H9 (cell line): ENCODE data around the gene MBL2. TPM values are rescaled to one million over a fixed set of nuclear protein-coding genes. Genes with fewer than 3 reads are reported as not detected.

Experiments
- DNase-seq: peaks from one replicate; pipeline ENCODE4 v3.0.0-alpha.2; 2017
- H2AFZ ChIP-seq: one replicate; pipeline ENCODE4 v1.6.1; 2013; ENCODE audit warnings: mild to moderate bottlenecking, low read length, control low read depth, moderate library complexity
- H2AK5ac ChIP-seq: 2 replicates; pipeline ENCODE4 v1.6.1; 2013; ENCODE audit warnings: low read length, control low read depth, mixed read lengths; ENCODE audit not compliant: insufficient read length
- H2BK120ac ChIP-seq: one replicate; pipeline ENCODE4 v1.6.1; 2013; ENCODE audit warnings: low read depth, mild to moderate bottlenecking, low read length, control low read depth, inconsistent platforms; ENCODE audit not compliant: poor library complexity, severe bottlenecking
- H2BK12ac ChIP-seq: 2 replicates; pipeline ENCODE4 v1.6.1; 2013; ENCODE audit warnings: low read length, control low read depth, mixed read lengths, low read depth; ENCODE audit not compliant: insufficient read length
- H2BK15ac ChIP-seq: 2 replicates; pipeline ENCODE4 v1.6.1; 2013; ENCODE audit warnings: low read depth, low read length, control low read depth
- H2BK20ac ChIP-seq: one replicate; pipeline ENCODE4 v1.6.1; 2013; ENCODE audit warnings: low read depth, mild to moderate bottlenecking, low read length, control low read depth, inconsistent platforms; ENCODE audit not compliant: poor library complexity, severe bottlenecking
- H2BK5ac ChIP-seq: 2 replicates; pipeline ENCODE4 v1.6.1; 2013; ENCODE audit warnings: low read length, control low read depth, mixed read lengths; ENCODE audit not compliant: insufficient read length
- H3K14ac ChIP-seq: 2 replicates; pipeline ENCODE4 v1.6.1; 2013; ENCODE audit warnings: low read length, control low read depth; ENCODE audit not compliant: insufficient read depth
- H3K18ac ChIP-seq: 2 replicates; pipeline ENCODE4 v1.6.1; 2013; ENCODE audit warnings: low read depth, mild to moderate bottlenecking, mixed read lengths, low read length, control low read depth; ENCODE audit not compliant: insufficient read length
- H3K23ac ChIP-seq: 2 replicates; pipeline ENCODE4 v1.6.1; 2013; ENCODE audit warnings: low read length, control low read depth, mixed read lengths, low read depth; ENCODE audit not compliant: insufficient read length
- H3K23me2 ChIP-seq: 2 replicates; pipeline ENCODE4 v1.6.1; 2013; ENCODE audit warnings: low read depth, mild to moderate bottlenecking, mixed read lengths, low read length, control low read depth; ENCODE audit not compliant: insufficient read length, poor library complexity, severe bottlenecking
- H3K27ac ChIP-seq: 2 replicates; pipeline ENCODE4 v1.5.1; 2013; ENCODE audit warnings: low read length, control low read depth, mixed read lengths, low read depth; ENCODE audit not compliant: insufficient read length
- H3K27me3 ChIP-seq: 2 replicates; pipeline ENCODE4 v1.6.1; 2013; ENCODE audit warnings: low read length, control low read depth, inconsistent platforms; ENCODE audit not compliant: insufficient read depth
- H3K4ac ChIP-seq: 2 replicates; pipeline ENCODE4 v1.6.1; 2013; ENCODE audit warnings: low read depth, mild to moderate bottlenecking, control low read depth, inconsistent platforms, low read length, moderate library complexity
- H3K4me1 ChIP-seq: 2 replicates; pipeline ENCODE4 v1.6.1; 2013; ENCODE audit warnings: low read length, control low read depth, inconsistent platforms; ENCODE audit not compliant: insufficient read depth
- H3K4me2 ChIP-seq: 2 replicates; pipeline ENCODE4 v1.6.1; 2013; ENCODE audit warnings: low read length, control low read depth, mixed read lengths; ENCODE audit not compliant: insufficient read length, insufficient read depth
- H3K56ac ChIP-seq: 2 replicates; pipeline ENCODE4 v1.6.1; 2013; ENCODE audit warnings: low read depth, mild to moderate bottlenecking, mixed read lengths, low read length, control low read depth; ENCODE audit not compliant: insufficient read length
- H3K79me1 ChIP-seq: 2 replicates; pipeline ENCODE4 v1.6.1; 2013; ENCODE audit warnings: low read depth, mild to moderate bottlenecking, moderate library complexity, low read length, control low read depth, inconsistent platforms; ENCODE audit not compliant: insufficient read depth, poor library complexity, severe bottlenecking
- H3K79me2 ChIP-seq: 2 replicates; pipeline ENCODE4 v1.6.1; 2013; ENCODE audit warnings: low read length, control low read depth, inconsistent platforms; ENCODE audit not compliant: insufficient read depth
- H3K9ac ChIP-seq: 2 replicates; pipeline ENCODE4 v1.6.1; 2013; ENCODE audit warnings: low read length, control low read depth, mixed read lengths; ENCODE audit not compliant: insufficient read length; ENCODE audit errors: extremely low read depth
- H3K9me3 ChIP-seq: one replicate; pipeline ENCODE4 v1.6.1; 2013; ENCODE audit warnings: low read depth, low read length, inconsistent platforms; ENCODE audit not compliant: control insufficient read depth
- H3T11ph ChIP-seq: one replicate; pipeline ENCODE4 v1.6.1; 2013; ENCODE audit warnings: mild to moderate bottlenecking, low read length, control low read depth, inconsistent platforms
- H4K20me1 ChIP-seq: one replicate; pipeline ENCODE4 v1.6.1; 2013; ENCODE audit not compliant: control insufficient read depth, insufficient read length, insufficient read depth
- H4K5ac ChIP-seq: 2 replicates; pipeline ENCODE4 v1.6.1; 2013; ENCODE audit warnings: low read depth, mild to moderate bottlenecking, mixed read lengths, low read length, control low read depth; ENCODE audit not compliant: insufficient read length
- H4K8ac ChIP-seq: replicated peaks from 2 replicates; pipeline ENCODE4 v1.6.1; 2013; ENCODE audit warnings: low read length, control low read depth, mixed read lengths, low read depth; ENCODE audit not compliant: insufficient read length
- H4K91ac ChIP-seq: 2 replicates; pipeline ENCODE4 v1.6.1; 2013; ENCODE audit warnings: low read depth, mild to moderate bottlenecking, moderate library complexity, mixed read lengths, low read length, control low read depth; ENCODE audit not compliant: insufficient read length
- H3K27ac Mint-ChIP-seq, 3 experiments: 2 replicates in 2 of 3; 3 replicates in 1 of 3; pipeline ENCODE4 v1.8.0; 2020 to 2021; ENCODE audit warnings: mixed read lengths in 3 of 3, mild to moderate bottlenecking in 1 of 3, moderate library complexity in 1 of 3
- H3K27me3 Mint-ChIP-seq: 2 replicates; pipeline ENCODE4 v1.8.0; 2021; ENCODE audit warnings: low read depth, mild to moderate bottlenecking, moderate library complexity, mixed read lengths
- H3K36me3 Mint-ChIP-seq, 3 experiments: 2 replicates in 2 of 3; 3 replicates in 1 of 3; pipeline ENCODE4 v1.8.0; 2020 to 2021; ENCODE audit warnings: low read depth in 3 of 3, mixed read lengths in 3 of 3; ENCODE audit not compliant: insufficient read depth in 1 of 3
- H3K4me1 Mint-ChIP-seq, 2 experiments: 2 replicates each; pipeline ENCODE4 v1.8.0; 2020; ENCODE audit warnings: mixed read lengths in 2 of 2
- H3K4me3 Mint-ChIP-seq, 2 experiments: 2 replicates in 1 of 2; 3 replicates in 1 of 2; pipeline ENCODE4 v1.8.0; 2020 to 2021; ENCODE audit warnings: mild to moderate bottlenecking in 2 of 2, mixed read lengths in 2 of 2, moderate library complexity in 1 of 2
- H3K9me3 Mint-ChIP-seq, 2 experiments: 2 replicates in 1 of 2; 3 replicates in 1 of 2; pipeline ENCODE4 v1.8.0; 2020; ENCODE audit warnings: mild to moderate bottlenecking in 2 of 2, mixed read lengths in 2 of 2, moderate library complexity in 1 of 2
- WGBS: extraction: QIAGEN DNeasy Blood & Tissue Kit; methylation state at CpG from one replicate; pipeline ENCODE4 v1.1.7; 2013; ENCODE audit warnings: missing lambda C conversion rate, low lambda C conversion rate, mixed read lengths; ENCODE audit not compliant: insufficient read length; ENCODE audit errors: extremely low coverage; 5-methylcytosine and 5-hydroxymethylcytosine counted together
- total RNA-seq: library from RNA; stranded (reverse); gene quantifications from 2 replicates; pipeline ENCODE4 v1.2.1, GENCODE V29; 2021
- TF ChIP-seq, protein P1 (sequence below): fragments of 200-600 bp; sonication (generic); conservative IDR thresholded peaks from 3 replicates; pipeline ENCODE4 v1.8.0; 2021; ENCODE audit warnings: antibody characterized with exemption, mild to moderate bottlenecking

MBL2 gene
- total RNA-seq, 1 experiment from 2014 or later: not detected

DNA sequence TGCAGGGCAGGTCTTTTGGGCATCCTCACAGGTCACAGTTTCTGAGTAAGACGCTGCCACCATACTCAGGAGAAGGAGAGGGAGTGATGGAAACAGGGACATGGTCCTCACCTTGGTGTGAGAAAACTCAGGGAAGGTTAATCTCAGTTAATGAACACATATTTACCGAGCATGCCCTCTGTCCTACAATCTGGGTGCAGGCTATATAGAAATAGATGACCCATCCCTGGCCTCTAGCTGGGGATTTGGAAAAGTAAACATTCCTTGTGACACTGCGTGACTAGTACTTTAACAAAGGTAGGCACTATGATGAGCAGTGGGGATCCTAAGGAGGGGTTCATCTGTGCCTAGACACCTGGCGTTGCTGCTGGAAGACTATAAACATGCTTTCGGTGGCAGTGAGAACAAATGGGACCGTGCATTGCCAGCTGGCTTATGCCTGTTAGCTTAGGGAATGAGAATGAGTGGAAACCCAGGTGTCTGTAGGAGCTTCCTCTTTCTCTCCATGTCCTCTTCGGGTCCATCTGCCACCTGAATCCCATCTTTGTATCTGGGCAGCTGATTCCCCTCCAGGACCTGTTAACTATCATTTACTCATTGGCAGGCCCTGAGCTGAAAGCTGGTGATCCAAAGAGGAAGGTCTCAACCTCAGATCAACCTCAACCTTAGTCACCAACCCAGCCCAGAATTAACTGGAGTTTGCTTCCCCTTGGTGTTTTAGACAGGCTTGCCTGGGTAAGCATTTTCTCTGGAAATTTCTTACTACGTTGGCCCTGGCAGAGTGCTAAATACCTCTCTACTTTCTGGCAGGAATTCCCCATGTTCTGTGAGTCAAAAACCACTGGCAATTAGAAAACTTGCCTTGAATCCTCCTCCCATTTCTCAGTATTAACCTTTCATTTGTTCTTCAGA lies 794 bp downstream of the MBL2 start:
- Histone ChIP-seq H3K4me1 (no peaks in the 10 kb centered on the region), H3K4ac (no peak overlapping the region), H3K4me2 (no peak overlapping the region), H3K27me3 (no peaks in the 10 kb centered on the region), H2BK15ac (no peak overlapping the region), H3K9ac (no peak overlapping the region), H3K14ac (no peak overlapping the region), H3K79me1 (no peaks in the 10 kb centered on the region), H2AK5ac (no peak overlapping the region), H2BK12ac (no peak overlapping the region), H3K56ac (no peak overlapping the region), H3T11ph (no peak overlapping the region), H2BK120ac (no peak overlapping the region), H2BK5ac (no peak overlapping the region), H4K8ac (no peak overlapping the region), H3K23ac (no peak overlapping the region), H3K18ac (no peak overlapping the region), H4K5ac (no peak overlapping the region), H3K23me2 (no peaks in the 10 kb centered on the region), H2AFZ (no peak overlapping the region), H2BK20ac (no peak overlapping the region), H3K27ac (no peak overlapping the region), H3K9me3 (no peaks in the 10 kb centered on the region), H3K79me2 (no peaks in the 10 kb centered on the region), H4K20me1 (no peaks in the 10 kb centered on the region), H4K91ac (no peak overlapping the region)
- H3K36me3 Mint-ChIP-seq: no peaks in the 10 kb centered on the region
- no peak for DNase-seq
- no peaks in the 10 kb centered on the region; a peak in 1 of 5 replicates for H3K9me3 Mint-ChIP-seq
- H3K4me3 Mint-ChIP-seq: no peak overlapping the region
- H3K27me3 Mint-ChIP-seq: no peaks in the 10 kb centered on the region
- WGBS: no CpG with 5 or more reads among the region's 8 CpGs
- TF ChIP-seq, protein P1, sequence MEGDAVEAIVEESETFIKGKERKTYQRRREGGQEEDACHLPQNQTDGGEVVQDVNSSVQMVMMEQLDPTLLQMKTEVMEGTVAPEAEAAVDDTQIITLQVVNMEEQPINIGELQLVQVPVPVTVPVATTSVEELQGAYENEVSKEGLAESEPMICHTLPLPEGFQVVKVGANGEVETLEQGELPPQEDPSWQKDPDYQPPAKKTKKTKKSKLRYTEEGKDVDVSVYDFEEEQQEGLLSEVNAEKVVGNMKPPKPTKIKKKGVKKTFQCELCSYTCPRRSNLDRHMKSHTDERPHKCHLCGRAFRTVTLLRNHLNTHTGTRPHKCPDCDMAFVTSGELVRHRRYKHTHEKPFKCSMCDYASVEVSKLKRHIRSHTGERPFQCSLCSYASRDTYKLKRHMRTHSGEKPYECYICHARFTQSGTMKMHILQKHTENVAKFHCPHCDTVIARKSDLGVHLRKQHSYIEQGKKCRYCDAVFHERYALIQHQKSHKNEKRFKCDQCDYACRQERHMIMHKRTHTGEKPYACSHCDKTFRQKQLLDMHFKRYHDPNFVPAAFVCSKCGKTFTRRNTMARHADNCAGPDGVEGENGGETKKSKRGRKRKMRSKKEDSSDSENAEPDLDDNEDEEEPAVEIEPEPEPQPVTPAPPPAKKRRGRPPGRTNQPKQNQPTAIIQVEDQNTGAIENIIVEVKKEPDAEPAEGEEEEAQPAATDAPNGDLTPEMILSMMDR: no peak
- H3K27ac Mint-ChIP-seq: no peak overlapping the region; a peak in 2 of 7 replicates
- no peaks in the 10 kb centered on the region for H3K4me1 Mint-ChIP-seq
